ENCODE data around the gene CACNA1C. TPM values are rescaled to one million over a fixed set of nuclear protein-coding genes. Genes with fewer than 3 reads are reported as not detected.

The CACNA1C gene
- total RNA-seq, 2 donors from 2014 or later: 0.06 TPM; not detected in 1

- H3K27ac Mint-ChIP-seq: no peak overlapping the region
These were observed 456.4 kb downstream of the CACNA1C start for GRCh38 chr12:2509137-2509536.

GRCh38 chr12:2510045-2510444 is 457.3 kb downstream of the CACNA1C start:
- H3K4me1 Mint-ChIP-seq (ENCODE audit: low read depth in 2 of 2): no peaks in the 10 kb centered on the region
- ATAC-seq (no peak), DNase-seq (ENCODE audit: low spot score) (no peak)
- no peaks in the 10 kb centered on the region for H3K36me3 Mint-ChIP-seq
- H3K27ac Mint-ChIP-seq: no peak overlapping the region
- peaks cover 2 to 4% of the 10 kb centered on the region in 2 donors for H3K27me3 Mint-ChIP-seq
- no peaks in the 10 kb centered on the region for H3K9me3 Mint-ChIP-seq
- no peak overlapping the region for H3K4me3 Mint-ChIP-seq

More at GRCh38 chr12:2509137-2509536, 456.4 kb downstream of the CACNA1C start:
- H3K36me3 Mint-ChIP-seq: no peaks in the 10 kb centered on the region
- no peak overlapping the region for H3K4me3 Mint-ChIP-seq
- no peak for ATAC-seq
- no peaks in the 10 kb centered on the region for H3K4me1 Mint-ChIP-seq (ENCODE audit: low read depth in 2 of 2)
- H3K27me3 Mint-ChIP-seq: peaks cover 4 to 6% of the 10 kb centered on the region in 2 donors
- H3K9me3 Mint-ChIP-seq: no peaks in the 10 kb centered on the region
- DNase-seq (ENCODE audit: low spot score): no peak

GRCh38 chr12:2513141-2514037 is 460.6 kb downstream of the CACNA1C start:
- no peak for ATAC-seq
- Mint-ChIP-seq H3K27me3 (peaks cover 5 to 22% of the 10 kb centered on the region in 2 donors), H3K4me1 (ENCODE audit: low read depth in 2 of 2) (no peaks in the 10 kb centered on the region), H3K4me3 (no peak overlapping the region), H3K36me3 (no peaks in the 10 kb centered on the region), H3K27ac (no peak overlapping the region), H3K9me3 (no peaks in the 10 kb centered on the region)
- DNase-seq (ENCODE audit: low spot score): no peak

DNA sequence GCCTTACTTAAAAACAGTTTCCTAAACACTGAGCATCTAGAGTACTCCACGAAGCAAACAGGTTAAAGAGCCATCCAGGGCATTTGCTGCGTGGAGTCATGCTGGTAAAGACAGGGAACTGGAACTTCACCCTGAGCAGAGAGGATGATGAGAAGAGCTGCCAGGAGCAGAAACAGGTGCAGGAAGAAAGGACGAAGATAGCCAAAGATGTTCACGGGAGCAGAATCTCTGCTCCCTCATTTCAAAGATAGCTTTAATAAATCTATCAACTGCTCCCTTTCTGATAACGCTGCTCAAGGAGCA is 461.2 kb downstream of the CACNA1C start:
- H3K27me3 Mint-ChIP-seq: peaks cover 5 to 22% of the 10 kb centered on the region in 2 donors
- no peak overlapping the region for H3K27ac Mint-ChIP-seq
- no peaks in the 10 kb centered on the region for H3K36me3 Mint-ChIP-seq
- no peak for ATAC-seq
- no peaks in the 10 kb centered on the region for H3K9me3 Mint-ChIP-seq
- H3K4me3 Mint-ChIP-seq: no peak overlapping the region
- no peaks in the 10 kb centered on the region for H3K4me1 Mint-ChIP-seq (ENCODE audit: low read depth in 2 of 2)
- no peak for DNase-seq (ENCODE audit: low spot score)

DNA sequence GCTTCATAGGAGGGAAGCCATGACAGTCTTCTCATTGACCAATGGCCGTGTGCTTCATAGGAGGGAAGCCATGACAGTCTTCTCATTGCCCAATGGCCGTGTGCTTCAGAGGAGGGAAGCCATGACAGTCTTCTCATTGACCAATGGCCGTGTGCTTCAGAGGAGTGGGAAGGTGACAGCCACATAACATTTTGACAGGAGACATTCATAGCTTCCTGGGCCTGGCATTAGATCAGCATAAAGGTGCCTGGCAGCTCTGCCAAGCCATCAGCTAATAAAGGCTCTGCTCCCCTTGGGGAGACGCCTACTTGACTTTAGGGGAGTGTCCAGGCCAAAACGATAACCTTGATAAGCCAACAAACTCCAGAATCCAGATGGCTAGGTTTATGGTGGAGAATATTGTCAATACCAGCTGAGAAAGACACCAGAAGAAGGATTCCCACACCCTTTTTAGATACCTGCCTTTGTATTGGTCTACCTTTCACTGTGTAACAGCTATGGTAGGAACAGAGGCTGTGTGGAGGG is 468.0 kb downstream of the CACNA1C start:
- Mint-ChIP-seq H3K4me3 (no peak overlapping the region), H3K36me3 (no peaks in the 10 kb centered on the region), H3K27me3 (peaks cover 12 to 32% of the 10 kb centered on the region in 2 donors), H3K27ac (no peak overlapping the region), H3K9me3 (no peaks in the 10 kb centered on the region), H3K4me1 (ENCODE audit: low read depth in 2 of 2) (no peaks in the 10 kb centered on the region)
- ATAC-seq (no peak), DNase-seq (ENCODE audit: low spot score) (no peak)

- no peaks in the 10 kb centered on the region for H3K36me3 Mint-ChIP-seq
- H3K9me3 Mint-ChIP-seq: no peaks in the 10 kb centered on the region
- ATAC-seq (no peak), DNase-seq (ENCODE audit: low spot score) (no peak)
- H3K4me1 Mint-ChIP-seq (ENCODE audit: low read depth in 2 of 2): no peaks in the 10 kb centered on the region
- H3K4me3 Mint-ChIP-seq: no peak overlapping the region
- no peak overlapping the region for H3K27ac Mint-ChIP-seq
- H3K27me3 Mint-ChIP-seq: peaks cover 10 to 22% of the 10 kb centered on the region in 2 donors
These were observed 470.5 kb downstream of the CACNA1C start for GRCh38 chr12:2523317-2523716.

DNA sequence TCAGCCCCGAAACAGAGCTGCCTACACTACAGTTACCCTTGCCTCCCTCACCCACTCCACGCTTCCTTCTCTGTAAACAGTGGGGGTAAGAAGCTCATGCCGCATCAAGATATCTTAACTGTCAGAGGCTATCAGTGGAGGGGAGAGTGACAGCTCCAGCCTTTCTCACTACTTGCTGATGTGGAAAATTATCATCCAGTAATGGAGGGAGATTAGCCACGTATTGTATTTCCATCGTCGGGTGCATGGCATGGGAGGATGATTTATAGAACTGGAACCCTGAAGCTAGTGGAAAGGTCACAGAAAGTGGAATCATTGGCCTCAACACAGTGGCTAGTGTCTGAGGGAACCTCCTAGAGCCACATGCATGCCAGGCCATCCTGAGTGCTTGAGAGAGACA is 471.1 kb downstream of the CACNA1C start:
- DNase-seq (ENCODE audit: low spot score) (no peak), ATAC-seq (no peak)
- Mint-ChIP-seq H3K4me1 (ENCODE audit: low read depth in 2 of 2) (no peaks in the 10 kb centered on the region), H3K27me3 (peaks cover 13 to 22% of the 10 kb centered on the region in 2 donors), H3K27ac (no peak overlapping the region), H3K4me3 (no peak overlapping the region), H3K9me3 (no peaks in the 10 kb centered on the region), H3K36me3 (no peaks in the 10 kb centered on the region)

DNA sequence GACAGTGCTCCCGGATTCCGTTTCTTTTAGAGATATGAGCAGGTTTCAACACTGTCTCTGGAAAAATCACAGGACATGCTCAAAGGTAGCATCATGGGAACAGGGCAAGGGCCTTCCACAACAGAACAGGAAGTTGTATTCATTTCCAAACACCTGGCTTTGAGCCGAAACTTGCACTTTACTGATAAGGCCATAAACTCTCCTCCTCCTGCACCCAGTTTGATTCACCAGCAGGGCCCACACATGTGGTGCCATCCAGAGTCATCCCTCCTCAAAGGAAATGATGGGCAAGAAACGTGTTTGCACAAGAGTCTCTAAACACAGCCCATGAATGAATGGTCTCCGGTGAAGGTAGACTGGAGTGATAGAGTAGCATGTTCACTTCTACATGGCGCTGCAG is 473.6 kb downstream of the CACNA1C start:
- peaks cover 13 to 21% of the 10 kb centered on the region in 2 donors for H3K27me3 Mint-ChIP-seq
- no peaks in the 10 kb centered on the region for H3K4me1 Mint-ChIP-seq (ENCODE audit: low read depth in 2 of 2)
- DNase-seq (ENCODE audit: low spot score) (no peak), ATAC-seq (no peak)
- H3K4me3 Mint-ChIP-seq: no peak overlapping the region
- H3K27ac Mint-ChIP-seq: no peak overlapping the region
- H3K9me3 Mint-ChIP-seq: no peaks in the 10 kb centered on the region
- no peaks in the 10 kb centered on the region for H3K36me3 Mint-ChIP-seq

GRCh38 chr12:2528001-2528400 is 475.2 kb downstream of the CACNA1C start:
- ATAC-seq: no peak
- H3K27ac Mint-ChIP-seq: no peak overlapping the region
- H3K9me3 Mint-ChIP-seq: no peaks in the 10 kb centered on the region
- H3K4me3 Mint-ChIP-seq: no peak overlapping the region
- no peaks in the 10 kb centered on the region for H3K4me1 Mint-ChIP-seq (ENCODE audit: low read depth in 2 of 2)
- no peak for DNase-seq (ENCODE audit: low spot score)
- H3K36me3 Mint-ChIP-seq: no peaks in the 10 kb centered on the region
- peaks cover 9% of the 10 kb centered on the region in 2 donors for H3K27me3 Mint-ChIP-seq

- Mint-ChIP-seq H3K27ac (no peak overlapping the region), H3K9me3 (no peaks in the 10 kb centered on the region), H3K4me3 (no peak overlapping the region), H3K36me3 (no peaks in the 10 kb centered on the region), H3K4me1 (ENCODE audit: low read depth in 2 of 2) (no peaks in the 10 kb centered on the region), H3K27me3 (peaks cover 0 to 9% of the 10 kb centered on the region in 2 donors)
- no peak for DNase-seq (ENCODE audit: low spot score)
- no peak for ATAC-seq
These were observed 477.0 kb downstream of the CACNA1C start for GRCh38 chr12:2529807-2530206.

DNA sequence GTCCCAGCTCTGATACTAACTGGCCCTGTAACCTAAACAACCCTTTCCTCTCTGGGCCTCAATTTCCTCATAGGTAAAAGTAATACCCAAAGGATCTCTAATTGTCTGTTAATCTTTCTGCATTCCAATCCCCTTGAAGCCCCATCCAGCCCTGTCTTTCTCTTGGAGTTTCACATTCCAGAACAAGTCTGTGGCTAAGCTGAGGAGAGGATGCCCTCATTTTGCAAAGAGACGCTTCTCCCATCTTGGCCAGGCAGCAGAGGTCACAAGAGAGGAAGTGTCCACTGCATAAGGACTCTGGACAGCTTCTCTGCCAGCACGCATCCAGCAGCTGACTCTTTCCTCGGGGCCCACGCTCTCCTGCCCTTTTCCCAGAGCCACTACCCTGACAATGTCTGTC is 478.6 kb downstream of the CACNA1C start:
- Mint-ChIP-seq H3K9me3 (no peaks in the 10 kb centered on the region), H3K27ac (no peak overlapping the region), H3K27me3 (peaks cover 0 to 9% of the 10 kb centered on the region in 2 donors), H3K36me3 (no peaks in the 10 kb centered on the region), H3K4me1 (ENCODE audit: low read depth in 2 of 2) (no peaks in the 10 kb centered on the region), H3K4me3 (no peak overlapping the region)
- DNase-seq (ENCODE audit: low spot score) (no peak), ATAC-seq (no peak)

DNA sequence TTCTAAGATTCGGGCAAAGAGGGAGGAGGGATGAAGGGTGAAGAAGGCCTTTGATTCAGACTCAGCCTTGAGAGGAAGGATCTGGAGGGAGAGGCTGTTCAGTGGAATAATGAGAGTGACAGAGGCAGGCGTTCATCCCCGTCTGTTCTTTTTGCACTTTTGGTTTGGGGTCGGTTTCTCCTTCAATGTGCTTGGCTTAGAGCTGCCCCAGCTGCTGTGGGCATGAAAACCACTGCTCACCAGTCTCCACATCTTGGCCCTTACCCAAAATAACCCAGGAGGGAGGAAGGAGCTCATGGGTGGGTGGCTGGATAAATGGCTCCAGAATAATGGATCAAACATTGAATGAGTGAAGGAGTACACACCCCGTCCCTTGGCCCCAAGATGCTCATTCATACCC is 480.2 kb downstream of the CACNA1C start:
- ATAC-seq (no peak), DNase-seq (ENCODE audit: low spot score) (no peak)
- Mint-ChIP-seq H3K27me3 (peaks cover 0 to 9% of the 10 kb centered on the region in 2 donors), H3K27ac (no peak overlapping the region), H3K4me3 (no peak overlapping the region), H3K4me1 (ENCODE audit: low read depth in 2 of 2) (no peaks in the 10 kb centered on the region), H3K36me3 (no peaks in the 10 kb centered on the region), H3K9me3 (no peaks in the 10 kb centered on the region)

DNA sequence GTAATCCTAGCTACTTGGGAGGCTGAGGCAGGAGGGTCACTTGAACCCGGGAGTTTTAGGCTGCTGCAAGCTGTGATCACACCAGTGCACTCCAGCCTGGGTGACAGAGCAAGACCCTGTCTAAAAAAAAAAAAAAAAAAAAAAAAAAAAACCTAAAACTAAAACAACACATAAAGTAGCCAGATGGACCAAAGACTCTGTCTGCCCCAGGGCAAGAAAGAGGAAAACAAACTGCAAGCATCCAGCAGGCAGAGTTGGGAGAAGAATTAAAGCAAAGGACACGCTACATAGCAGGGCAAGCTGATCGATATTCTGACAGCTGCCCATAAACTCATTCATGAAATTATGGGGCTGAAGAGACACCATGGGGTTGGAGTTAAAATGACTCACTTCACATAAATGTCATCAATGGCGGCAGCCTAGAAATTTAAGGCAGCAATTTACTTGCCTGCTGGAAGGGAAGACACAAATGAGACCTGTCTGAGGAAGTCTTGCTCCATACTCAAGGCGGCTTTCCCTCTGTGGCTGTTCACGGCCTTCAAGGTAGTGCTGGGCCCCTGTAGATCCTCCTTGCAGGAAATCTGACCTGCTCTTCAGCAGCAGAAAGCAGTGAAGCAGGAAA is 482.9 kb downstream of the CACNA1C start:
- no peaks in the 10 kb centered on the region for H3K9me3 Mint-ChIP-seq
- H3K27ac Mint-ChIP-seq: no peak overlapping the region
- DNase-seq (ENCODE audit: low spot score) (no peak), ATAC-seq (no peak)
- H3K4me3 Mint-ChIP-seq: no peak overlapping the region
- H3K36me3 Mint-ChIP-seq: no peaks in the 10 kb centered on the region
- no peaks in the 10 kb centered on the region for H3K4me1 Mint-ChIP-seq (ENCODE audit: low read depth in 2 of 2)
- peaks cover 0 to 10% of the 10 kb centered on the region in 2 donors for H3K27me3 Mint-ChIP-seq

DNA sequence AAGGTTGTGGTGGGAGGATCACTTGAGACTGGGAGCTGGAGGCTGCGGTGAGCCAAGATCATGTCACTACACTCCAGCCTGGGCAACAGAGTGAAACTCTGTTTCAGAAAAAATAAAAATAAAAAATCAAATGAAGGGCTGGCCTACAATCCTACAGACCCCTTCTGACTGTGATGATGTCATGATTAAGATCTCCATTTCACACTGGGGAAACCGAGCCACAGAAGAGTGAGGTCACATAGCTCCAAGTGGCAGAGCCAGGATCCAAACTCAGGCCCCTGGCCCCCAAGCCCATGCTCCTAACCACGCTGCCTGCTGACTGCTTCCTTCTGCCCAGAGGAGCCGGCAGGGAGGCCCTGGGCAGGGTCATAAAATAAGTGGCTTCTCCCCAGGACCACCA is 483.9 kb downstream of the CACNA1C start:
- DNase-seq (ENCODE audit: low spot score) (no peak), ATAC-seq (no peak)
- no peaks in the 10 kb centered on the region for H3K4me1 Mint-ChIP-seq (ENCODE audit: low read depth in 2 of 2)
- no peak overlapping the region for H3K27ac Mint-ChIP-seq
- H3K27me3 Mint-ChIP-seq: peaks cover 0 to 10% of the 10 kb centered on the region in 2 donors
- H3K36me3 Mint-ChIP-seq: no peaks in the 10 kb centered on the region
- H3K9me3 Mint-ChIP-seq: no peaks in the 10 kb centered on the region
- no peak overlapping the region for H3K4me3 Mint-ChIP-seq

Measured in natural killer cell treated with Interleukin-12 subunit alpha and Interleukin-12 subunit beta and Interleukin-15 and Interleukin-18, amount 100 ng/mL, for 72 hours (primary cell).